Gastroesophageal sphincter (tissue), 3 donors: ENCODE measurements around the gene TRDMT1.

Experiments used
- CTCF ChIP-seq, 4 experiments: fragments of 200-600 bp in 2 of 4; fragments of 450-650 bp in 2 of 4; sonication (generic) in 1 of 4; IDR thresholded peaks; one replicate each; pipeline ENCODE4 v1.5.1; 2017 to 2019; ENCODE audit warnings: antibody characterized with exemption in 4 of 4, mild to moderate bottlenecking in 2 of 4, moderate library complexity in 2 of 4
- POLR2A ChIP-seq, 2 donors: fragments of 450-650 bp; IDR thresholded peaks; one replicate each; pipeline ENCODE4 v1.6.1; 2017; ENCODE audit warnings: antibody characterized with exemption in 2 of 2, mild to moderate bottlenecking in 2 of 2, moderate library complexity in 1 of 2

GRCh38 chr10:17113889-17114540, 87.5 kb downstream of the TRDMT1 start:
- no peak for TF ChIP-seq CTCF (IDR thresholded peaks at IDR 0.05)
- TF ChIP-seq POLR2A (IDR thresholded peaks at IDR 0.05) = no peak
